ENCODE measurements around the gene DPYSL4. TPM values are rescaled to one million over a fixed set of nuclear protein-coding genes. Genes with fewer than 3 reads are reported as not detected.

The DPYSL4 gene
- polyA plus RNA-seq, 1 experiment, result 5.3 TPM

- no peaks in the 10 kb centered on the region for H3K27me3 ChIP-seq (ENCODE audit: control insufficient read depth, insufficient read depth, low read length)
- POLR2A ChIA-PET, result no interaction called here
- CTCF ChIA-PET, result no interaction called here
- no peak overlapping the region for H3K4me3 ChIP-seq (ENCODE audit: low read depth, low read length)
- no peak for DNase-seq (ENCODE audit: low read depth)
- no peak for TF ChIP-seq CTCF (IDR thresholded peaks at IDR 0.05; ENCODE audit: insufficient read depth, low read depth, low read length)
- no peaks in the 10 kb centered on the region for H3K36me3 ChIP-seq (ENCODE audit: control insufficient read depth, insufficient read depth, low read length)
Observed at GRCh38 chr10:132150777-132151176, 36.0 kb upstream of the DPYSL4 start.

- POLR2A ChIA-PET, result no interaction called here
- DNase-seq (ENCODE audit: low read depth), result no peak
- H3K36me3 ChIP-seq (ENCODE audit: control insufficient read depth, insufficient read depth, low read length), result no peaks in the 10 kb centered on the region
- no peak for TF ChIP-seq CTCF (IDR thresholded peaks at IDR 0.05; ENCODE audit: insufficient read depth, low read depth, low read length)
- H3K4me3 ChIP-seq (ENCODE audit: low read depth, low read length), result no peak overlapping the region
- H3K27me3 ChIP-seq (ENCODE audit: control insufficient read depth, insufficient read depth, low read length), result no peaks in the 10 kb centered on the region
- CTCF ChIA-PET, result no interaction called here
Observed at GRCh38 chr10:132151286-132151950, 35.3 kb upstream of the DPYSL4 start.

- DNase-seq (ENCODE audit: low read depth), result no peak
- POLR2A ChIA-PET, result no interaction called here
- TF ChIP-seq CTCF (IDR thresholded peaks at IDR 0.05; ENCODE audit: insufficient read depth, low read depth, low read length), result no peak
- no peak overlapping the region for H3K4me3 ChIP-seq (ENCODE audit: low read depth, low read length)
- H3K27me3 ChIP-seq (ENCODE audit: control insufficient read depth, insufficient read depth, low read length), result no peaks in the 10 kb centered on the region
- CTCF ChIA-PET, result no interaction called here
- H3K36me3 ChIP-seq (ENCODE audit: control insufficient read depth, insufficient read depth, low read length), result no peaks in the 10 kb centered on the region
Observed at GRCh38 chr10:132151951-132152505, 34.7 kb upstream of the DPYSL4 start.

GRCh38 chr10:132152896-132153580 is 33.7 kb upstream of the DPYSL4 start:
- H3K36me3 ChIP-seq (ENCODE audit: control insufficient read depth, insufficient read depth, low read length), result no peaks in the 10 kb centered on the region
- no peak for TF ChIP-seq CTCF (IDR thresholded peaks at IDR 0.05; ENCODE audit: insufficient read depth, low read depth, low read length)
- POLR2A ChIA-PET, result no interaction called here
- CTCF ChIA-PET, result no interaction called here
- no peak overlapping the region for H3K4me3 ChIP-seq (ENCODE audit: low read depth, low read length)
- no peaks in the 10 kb centered on the region for H3K27me3 ChIP-seq (ENCODE audit: control insufficient read depth, insufficient read depth, low read length)
- no peak for DNase-seq (ENCODE audit: low read depth)

- no peak for DNase-seq (ENCODE audit: low read depth)
- POLR2A ChIA-PET, result no interaction called here
- Histone ChIP-seq H3K27me3 (ENCODE audit: control insufficient read depth, insufficient read depth, low read length) (no peaks in the 10 kb centered on the region), H3K4me3 (ENCODE audit: low read depth, low read length) (no peak overlapping the region), H3K36me3 (ENCODE audit: control insufficient read depth, insufficient read depth, low read length) (no peaks in the 10 kb centered on the region)
- TF ChIP-seq CTCF (IDR thresholded peaks at IDR 0.05; ENCODE audit: insufficient read depth, low read depth, low read length), result no peak
- CTCF ChIA-PET, result no interaction called here
Observed at GRCh38 chr10:132153616-132154217, 33.0 kb upstream of the DPYSL4 start.
